Keratinocyte (primary cell): ENCODE results near the gene SUMF2. TPM values are rescaled to one million over a fixed set of nuclear protein-coding genes. Genes with fewer than 3 reads are reported as not detected.

Source experiments
- DNase-seq: peaks from one replicate; pipeline ENCODE4 v3.0.0-alpha.2; 2011; ENCODE audit warnings: low read depth, missing footprints, low spot score
- FAIRE-seq: peaks from 2 replicates; lab custom pipeline; 2011; peaks lifted over from hg19 to GRCh38; lab: Jason Lieb, UNC
- H2AFZ ChIP-seq: 2 replicates; pipeline ENCODE4 v1.6.0; 2012; ENCODE audit warnings: low read length, control low read depth, inconsistent platforms; ENCODE audit not compliant: control insufficient read depth
- H3K27ac ChIP-seq: 2 replicates; pipeline ENCODE4 v1.5.1; 2011; ENCODE audit warnings: low read length; ENCODE audit not compliant: control insufficient read depth, insufficient read depth
- H3K27me3 ChIP-seq: 3 replicates; pipeline ENCODE4 v1.6.0; 2011; ENCODE audit warnings: low read length; ENCODE audit not compliant: control insufficient read depth, insufficient read depth; ENCODE audit errors: extremely low read depth
- H3K36me3 ChIP-seq, 2 experiments: 2 replicates in 1 of 2; 3 replicates in 1 of 2; pipeline ENCODE4 v1.5.1; 2011; ENCODE audit warnings: low read length in 2 of 2, mild to moderate bottlenecking in 1 of 2; ENCODE audit not compliant: control insufficient read depth in 2 of 2, insufficient read depth in 2 of 2; ENCODE audit errors: extremely low read depth in 1 of 2
- H3K4me1 ChIP-seq: 3 replicates; pipeline ENCODE4 v1.5.1; 2011; ENCODE audit warnings: low read length; ENCODE audit not compliant: control insufficient read depth, insufficient read depth; ENCODE audit errors: extremely low read depth
- H3K4me2 ChIP-seq: 3 replicates; pipeline ENCODE4 v1.6.0; 2011; ENCODE audit warnings: low read depth, low read length; ENCODE audit not compliant: control insufficient read depth, insufficient read depth; ENCODE audit errors: extremely low read depth
- H3K4me3 ChIP-seq, 3 experiments: fragments of 200-600 bp in 1 of 3; sonication (generic) in 1 of 3; 2 replicates in 2 of 3; 3 replicates in 1 of 3; pipeline ENCODE4 v1.5.1; 2011 to 2016; ENCODE audit warnings: low read length in 3 of 3, mild to moderate bottlenecking in 3 of 3, control low read depth in 2 of 3, inconsistent platforms in 1 of 3, low read depth in 1 of 3, mixed read lengths in 1 of 3, mixed run types in 1 of 3, moderate library complexity in 1 of 3; ENCODE audit not compliant: control insufficient read depth in 2 of 3, insufficient read depth in 2 of 3; ENCODE audit errors: extremely low read depth in 1 of 3
- H3K79me2 ChIP-seq: 2 replicates; pipeline ENCODE4 v1.6.0; 2012; ENCODE audit warnings: low read length; ENCODE audit not compliant: control insufficient read depth, insufficient read depth
- H3K9ac ChIP-seq: 3 replicates; pipeline ENCODE4 v1.6.0; 2011; ENCODE audit warnings: low read length; ENCODE audit not compliant: control insufficient read depth, insufficient read depth; ENCODE audit errors: extremely low read depth
- H3K9me1 ChIP-seq: 3 replicates; pipeline ENCODE4 v1.6.0; 2011; ENCODE audit warnings: low read length; ENCODE audit not compliant: control insufficient read depth, insufficient read depth; ENCODE audit errors: extremely low read depth
- H3K9me3 ChIP-seq: 2 replicates; pipeline ENCODE4 v1.5.1; 2012; ENCODE audit warnings: low read depth, low read length; ENCODE audit not compliant: control insufficient read depth
- H4K20me1 ChIP-seq: 3 replicates; pipeline ENCODE4 v1.6.0; 2011; ENCODE audit warnings: low read length; ENCODE audit not compliant: control insufficient read depth, insufficient read depth; ENCODE audit errors: extremely low read depth
- EZH2 ChIP-seq: IDR thresholded peaks from one replicate; pipeline ENCODE4 v1.6.1; 2012; ENCODE audit warnings: inconsistent platforms, mild to moderate bottlenecking, low read length, moderate library complexity
- dilution Hi-C: fragments of 300-500 bp; cut with MboI; formaldehyde crosslinking; loops from one replicate; pipeline ENCODE4 v1.7.0; 2020; ENCODE audit warnings: low sequenced_read_pairs; ENCODE audit not compliant: extremely low pct_ligation_motif_present
- polyA plus RNA-seq, 5 experiments: library from polyadenylated mRNA; depleted of rRNA in 3 of 5; stranded (reverse) in 3 of 5; stranded (forward) in 1 of 5; unstranded in 1 of 5; fragments of >200 nt; gene quantifications; 1 replicate in 1 of 5; 2 replicates in 3 of 5; 3 replicates in 1 of 5; pipeline versions ENCODE4 v1.2.1 to v1.2.3, GENCODE V29; 2011 to 2012; ENCODE audit warnings: missing spikeins in 2 of 5, low read depth in 1 of 5, low replicate concordance in 1 of 5
- small RNA-seq, 3 experiments: library from RNA; depleted of rRNA; stranded (forward); fragments of <200 nt; gene quantifications; one replicate each; pipeline ENCODE3, GENCODE V24; 2012; ENCODE audit warnings: low read depth in 3 of 3, low replicate concordance in 1 of 3; ENCODE audit not compliant: insufficient read length in 3 of 3
- TF ChIP-seq, protein P1 (sequence below), 3 experiments: IDR thresholded peaks in 1 of 3; conservative IDR thresholded peaks in 1 of 3; optimal IDR thresholded peaks in 1 of 3; 2 replicates in 2 of 3; 3 replicates in 1 of 3; pipeline versions ENCODE3 to v1.5.1; 2011; ENCODE audit warnings: low read length in 3 of 3, mild to moderate bottlenecking in 3 of 3, moderate library complexity in 2 of 3, control low read depth in 1 of 3, inconsistent platforms in 1 of 3; ENCODE audit not compliant: insufficient read depth in 2 of 3; ENCODE audit errors: extremely low read depth in 1 of 3

SUMF2 gene
- polyA plus RNA-seq, 1 donor (not counting 4 experiments of a cell fraction or from before 2014, with no cell fraction given): 73.8 TPM

DNA sequence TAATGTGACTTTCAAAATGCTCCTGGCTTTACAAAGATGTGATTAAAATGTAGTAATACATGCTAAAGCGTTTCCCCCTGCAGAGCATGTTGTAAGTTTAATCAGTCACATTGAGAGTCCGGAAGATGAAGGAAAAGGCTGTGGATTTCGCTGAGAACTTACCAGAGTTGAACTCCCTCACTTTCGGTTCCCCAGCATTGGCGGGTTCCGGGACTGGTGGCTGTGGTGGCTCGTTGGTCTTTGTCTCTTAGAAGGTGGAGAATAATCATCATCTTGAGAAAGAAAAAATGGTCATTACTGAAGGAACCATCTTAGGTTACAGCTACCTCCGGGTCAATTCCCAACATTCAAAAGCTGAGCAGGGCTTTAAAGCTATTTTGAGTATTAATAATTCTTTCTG is 61.7 kb downstream of the SUMF2 start:
- no peak for FAIRE-seq
- Histone ChIP-seq H4K20me1 (no peaks in the 10 kb centered on the region), H3K4me1 (no peaks in the 10 kb centered on the region), H3K9me1 (no peaks in the 10 kb centered on the region), H3K27ac (no peak overlapping the region), H3K9me3 (no peaks in the 10 kb centered on the region), H3K36me3 (no peaks in the 10 kb centered on the region), H2AFZ (no peak overlapping the region), H3K4me2 (no peak overlapping the region), H3K4me3 (no peak overlapping the region), H3K9ac (no peak overlapping the region), H3K79me2 (no peaks in the 10 kb centered on the region), H3K27me3 (no peaks in the 10 kb centered on the region)
- no peak for TF ChIP-seq EZH2
- TF ChIP-seq, protein P1, sequence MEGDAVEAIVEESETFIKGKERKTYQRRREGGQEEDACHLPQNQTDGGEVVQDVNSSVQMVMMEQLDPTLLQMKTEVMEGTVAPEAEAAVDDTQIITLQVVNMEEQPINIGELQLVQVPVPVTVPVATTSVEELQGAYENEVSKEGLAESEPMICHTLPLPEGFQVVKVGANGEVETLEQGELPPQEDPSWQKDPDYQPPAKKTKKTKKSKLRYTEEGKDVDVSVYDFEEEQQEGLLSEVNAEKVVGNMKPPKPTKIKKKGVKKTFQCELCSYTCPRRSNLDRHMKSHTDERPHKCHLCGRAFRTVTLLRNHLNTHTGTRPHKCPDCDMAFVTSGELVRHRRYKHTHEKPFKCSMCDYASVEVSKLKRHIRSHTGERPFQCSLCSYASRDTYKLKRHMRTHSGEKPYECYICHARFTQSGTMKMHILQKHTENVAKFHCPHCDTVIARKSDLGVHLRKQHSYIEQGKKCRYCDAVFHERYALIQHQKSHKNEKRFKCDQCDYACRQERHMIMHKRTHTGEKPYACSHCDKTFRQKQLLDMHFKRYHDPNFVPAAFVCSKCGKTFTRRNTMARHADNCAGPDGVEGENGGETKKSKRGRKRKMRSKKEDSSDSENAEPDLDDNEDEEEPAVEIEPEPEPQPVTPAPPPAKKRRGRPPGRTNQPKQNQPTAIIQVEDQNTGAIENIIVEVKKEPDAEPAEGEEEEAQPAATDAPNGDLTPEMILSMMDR (optimal IDR thresholded peaks at IDR 0.05 in 1 of 3, IDR thresholded peaks at IDR 0.05 in 1 of 3, conservative IDR thresholded peaks at IDR 0.05 in 1 of 3; ENCODE audit: extremely low read depth in 1 of 3, insufficient read depth in 2 of 3, low read length in 3 of 3): no peak
- DNase-seq: no peak
- dilution Hi-C loops: no loop called here

DNA sequence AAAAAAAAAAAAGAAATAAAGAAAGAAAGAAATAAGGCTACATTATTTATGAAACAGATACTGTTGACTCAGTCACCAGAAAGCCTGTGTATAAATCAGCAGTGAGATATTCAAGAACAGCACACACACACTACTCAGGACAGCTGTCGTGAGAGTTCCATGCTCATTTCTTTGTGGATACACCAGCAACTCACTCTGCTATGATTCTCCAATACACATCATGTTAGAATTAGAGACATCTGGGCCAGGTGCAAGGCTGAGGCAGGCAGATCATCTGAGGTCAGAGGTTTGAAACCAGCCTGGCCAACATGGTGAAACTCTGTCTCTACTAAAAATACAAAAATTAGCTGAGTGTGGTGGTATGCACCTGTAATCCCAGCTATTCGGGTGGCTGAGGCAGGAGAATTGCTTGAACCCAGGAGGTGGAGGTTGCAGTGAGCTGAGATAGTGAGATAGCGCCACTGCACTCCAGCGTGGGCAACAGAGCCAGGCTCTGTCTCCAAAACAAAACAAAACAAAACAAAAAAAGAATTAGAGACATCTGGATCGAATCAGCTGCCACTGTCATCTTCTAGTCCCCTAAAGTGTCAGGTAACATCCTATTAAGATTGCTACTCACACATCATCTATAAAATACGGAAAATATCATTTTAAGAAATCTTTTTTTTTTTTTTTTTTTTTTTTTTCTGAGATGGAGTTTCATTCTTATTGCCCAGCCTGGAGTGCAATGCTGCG is 63.3 kb downstream of the SUMF2 start:
- DNase-seq (no peak), FAIRE-seq (no peak)
- Histone ChIP-seq H3K27ac (no peak overlapping the region), H3K9ac (no peak overlapping the region), H3K9me3 (no peaks in the 10 kb centered on the region), H3K9me1 (no peaks in the 10 kb centered on the region), H3K27me3 (no peaks in the 10 kb centered on the region), H3K36me3 (no peaks in the 10 kb centered on the region), H4K20me1 (no peaks in the 10 kb centered on the region), H3K4me1 (no peaks in the 10 kb centered on the region), H3K4me3 (no peak overlapping the region), H3K79me2 (no peaks in the 10 kb centered on the region), H3K4me2 (no peak overlapping the region), H2AFZ (no peak overlapping the region)
- dilution Hi-C loops: no loop called here
- TF ChIP-seq EZH2: no peak
- TF ChIP-seq, protein P1 (optimal IDR thresholded peaks at IDR 0.05 in 1 of 3, IDR thresholded peaks at IDR 0.05 in 1 of 3, conservative IDR thresholded peaks at IDR 0.05 in 1 of 3; ENCODE audit: extremely low read depth in 1 of 3, insufficient read depth in 2 of 3, low read length in 3 of 3): no peak

Small RNA genes lying within 50 kb of the gene (small RNA-seq; reads per million reads assigned to genes)
- 0 to 0.75 (median 0.33) reads per million in 3 experiments for gene SNORA15
- 0 to 0.25 (median 0) reads per million in 3 experiments for gene SNORA22B

Other genes with a start within 250 kb of the SUMF2 start
- not detected in 3 replicates for gene SEPTIN14, start 201.5 kb upstream of the SUMF2 start, polyA plus RNA-seq
- 0.68 to 0.84 TPM (median 0.72 TPM) in 3 replicates for gene ZNF713, start 176.8 kb upstream of the SUMF2 start, polyA plus RNA-seq
- gene MRPS17, start 112.4 kb upstream of the SUMF2 start, polyA plus RNA-seq: 20.2 to 40.8 TPM (median 30.7 TPM) in 3 replicates
- 39.5 to 64.7 TPM (median 45.6 TPM) in 3 replicates for gene NIPSNAP2, start 99.7 kb upstream of the SUMF2 start, polyA plus RNA-seq
- 16.6 to 28.1 TPM (median 21.6 TPM) in 3 replicates for gene PSPH, start 12.8 kb upstream of the SUMF2 start, polyA plus RNA-seq
- gene CCT6A, start 12.5 kb upstream of the SUMF2 start, polyA plus RNA-seq: 237 to 403 TPM (median 316 TPM) in 3 replicates
- 0.18 to 0.49 TPM (median 0.25 TPM) in 3 replicates for gene PHKG1, start 28.7 kb downstream of the SUMF2 start, polyA plus RNA-seq
- gene CHCHD2, start 42.2 kb downstream of the SUMF2 start, polyA plus RNA-seq: 277 to 420 TPM (median 379 TPM) in 3 replicates
- not detected in 3 replicates for gene NUPR2, start 52.1 kb downstream of the SUMF2 start, polyA plus RNA-seq